NCI-H146 treated with DMSO at 0.1 percent for 48 hours (cell line): ENCODE data around the gene ZBTB44.
"Not testable (repeated sequence)": the region's sequence is repeated elsewhere in the genome, so short reads cannot be mapped to it uniquely, and the experiment has no call there.

Source experiments
- DNase-seq: peaks from one replicate; lab custom pipeline; 2025; ENCODE audit not compliant: unreplicated experiment; lab: John Stamatoyannopoulos, UW

The ZBTB44 gene

GRCh38 chr11:130251763-130252162 lies 63.0 kb downstream of the ZBTB44 start:
- not testable (repeated sequence) for DNase-seq

DNA sequence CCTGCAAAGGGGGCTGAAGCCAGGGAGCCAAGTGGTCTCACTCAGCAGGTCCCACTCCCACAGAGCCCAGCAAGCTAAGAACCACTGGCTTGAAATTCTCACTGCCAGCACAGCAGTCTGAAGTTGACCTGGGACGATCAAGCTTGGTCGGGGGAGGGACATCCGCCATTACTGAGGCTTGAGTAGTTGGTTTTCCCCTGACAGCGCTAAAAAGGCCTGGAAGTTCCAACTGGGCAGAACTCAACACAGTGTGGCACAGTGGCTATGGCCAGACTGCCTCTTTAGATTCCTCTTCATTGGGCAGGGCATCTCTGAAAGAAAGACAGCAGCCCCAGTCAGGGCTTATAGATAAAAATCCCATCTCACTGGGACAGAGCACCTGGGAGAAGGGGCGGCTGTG lies 64.8 kb downstream of the ZBTB44 start:
- not testable (repeated sequence) for DNase-seq

- no peak for DNase-seq
Measured at GRCh38 chr11:130249371-130249770, 65.3 kb downstream of the ZBTB44 start.

DNA sequence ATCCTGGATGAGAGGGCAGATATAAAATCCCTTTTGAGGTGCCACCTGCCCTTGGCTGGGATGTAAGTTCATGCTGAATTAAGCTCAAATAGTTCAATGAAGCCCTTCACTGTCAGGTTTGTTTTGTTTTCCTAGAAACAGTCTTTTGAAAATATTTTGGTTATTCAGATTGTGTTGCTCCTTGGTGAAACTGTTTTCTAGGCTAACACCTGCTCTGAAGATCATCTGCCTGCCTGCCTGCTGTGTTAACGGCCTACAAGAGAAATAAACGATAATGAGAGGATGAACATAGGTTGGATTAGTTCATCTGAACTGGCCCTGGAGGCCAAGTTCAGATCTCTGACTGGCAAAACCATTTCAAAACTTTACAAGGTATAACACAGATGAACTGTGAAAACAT lies 67.4 kb downstream of the ZBTB44 start:
- DNase-seq = peak; percentile 20

GRCh38 chr11:130246738-130247137 lies 68.0 kb downstream of the ZBTB44 start:
- no peak for DNase-seq

- no peak for DNase-seq
Measured at GRCh38 chr11:130246270-130246669, 68.4 kb downstream of the ZBTB44 start.

GRCh38 chr11:130245375-130245774 lies 69.3 kb downstream of the ZBTB44 start:
- DNase-seq = not testable (repeated sequence)

GRCh38 chr11:130244848-130245247 lies 69.9 kb downstream of the ZBTB44 start:
- no peak for DNase-seq

DNA sequence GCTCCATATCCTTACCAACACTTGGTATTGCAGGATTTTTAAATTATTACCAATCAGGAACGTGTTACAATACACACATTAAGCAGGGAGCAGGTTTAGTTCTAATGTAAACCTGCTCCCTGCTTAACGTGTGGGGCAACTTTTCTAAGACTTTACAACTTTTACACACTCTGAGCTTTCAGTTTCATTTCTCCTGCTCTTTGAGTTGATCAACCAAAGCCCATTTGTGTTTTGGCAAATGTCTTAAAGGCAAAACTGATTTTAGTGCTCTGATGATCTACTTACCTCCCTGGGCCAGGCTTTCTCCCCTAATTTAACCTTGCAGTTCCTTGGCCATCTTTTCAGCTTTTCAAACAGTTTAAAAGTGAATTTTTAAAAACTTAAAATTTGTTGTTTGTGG lies 70.9 kb downstream of the ZBTB44 start:
- DNase-seq = no peak

- no peak for DNase-seq
Measured at GRCh38 chr11:130241713-130242112, 73.0 kb downstream of the ZBTB44 start.

GRCh38 chr11:130237282-130238006 lies 77.3 kb downstream of the ZBTB44 start:
- no peak for DNase-seq

GRCh38 chr11:130234315-130234714 lies 80.4 kb downstream of the ZBTB44 start:
- DNase-seq = no peak

DNA sequence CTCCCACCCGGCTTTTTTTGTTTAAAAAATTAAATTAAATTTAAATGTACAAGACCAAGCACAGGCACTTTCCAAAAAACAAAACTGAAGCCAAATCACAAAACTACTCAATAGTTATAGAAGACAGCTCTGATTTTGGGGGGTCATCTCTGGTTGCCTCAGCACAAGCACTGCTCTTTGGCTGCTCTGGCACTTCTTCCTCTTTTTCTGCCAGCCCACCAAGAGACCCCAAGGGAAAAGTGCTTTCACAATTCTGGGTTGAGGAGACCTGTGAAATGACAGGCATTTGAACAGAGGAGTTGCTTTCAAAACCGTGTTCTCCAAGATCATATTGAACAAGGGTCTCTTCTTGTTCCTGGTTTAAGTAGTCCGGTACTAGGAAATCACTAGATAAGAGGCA lies 80.8 kb downstream of the ZBTB44 start:
- not testable (repeated sequence) for DNase-seq

GRCh38 chr11:130233486-130233885 lies 81.2 kb downstream of the ZBTB44 start:
- DNase-seq = not testable (repeated sequence)

DNA sequence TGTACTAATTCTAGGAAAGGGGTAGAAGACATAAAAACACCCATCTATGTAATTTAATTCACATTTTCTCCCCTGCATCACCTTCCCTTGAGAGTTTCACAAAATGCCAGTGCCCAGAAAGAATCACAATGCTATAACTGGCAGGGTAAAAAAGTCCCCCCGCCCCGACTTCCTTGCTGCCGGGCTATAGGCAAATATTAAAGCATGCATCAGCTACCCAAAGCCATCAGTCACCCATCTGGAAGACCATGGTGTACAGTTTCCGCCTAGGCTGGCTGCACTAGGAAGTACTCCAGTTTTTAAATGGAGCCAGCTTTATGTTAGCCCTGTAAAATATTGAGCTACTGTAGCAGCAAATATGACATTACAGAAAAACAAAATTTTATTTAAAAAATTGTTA lies 87.3 kb downstream of the ZBTB44 start:
- no peak for DNase-seq

GRCh38 chr11:130223291-130223971 lies 91.3 kb downstream of the ZBTB44 start:
- no peak for DNase-seq

DNA sequence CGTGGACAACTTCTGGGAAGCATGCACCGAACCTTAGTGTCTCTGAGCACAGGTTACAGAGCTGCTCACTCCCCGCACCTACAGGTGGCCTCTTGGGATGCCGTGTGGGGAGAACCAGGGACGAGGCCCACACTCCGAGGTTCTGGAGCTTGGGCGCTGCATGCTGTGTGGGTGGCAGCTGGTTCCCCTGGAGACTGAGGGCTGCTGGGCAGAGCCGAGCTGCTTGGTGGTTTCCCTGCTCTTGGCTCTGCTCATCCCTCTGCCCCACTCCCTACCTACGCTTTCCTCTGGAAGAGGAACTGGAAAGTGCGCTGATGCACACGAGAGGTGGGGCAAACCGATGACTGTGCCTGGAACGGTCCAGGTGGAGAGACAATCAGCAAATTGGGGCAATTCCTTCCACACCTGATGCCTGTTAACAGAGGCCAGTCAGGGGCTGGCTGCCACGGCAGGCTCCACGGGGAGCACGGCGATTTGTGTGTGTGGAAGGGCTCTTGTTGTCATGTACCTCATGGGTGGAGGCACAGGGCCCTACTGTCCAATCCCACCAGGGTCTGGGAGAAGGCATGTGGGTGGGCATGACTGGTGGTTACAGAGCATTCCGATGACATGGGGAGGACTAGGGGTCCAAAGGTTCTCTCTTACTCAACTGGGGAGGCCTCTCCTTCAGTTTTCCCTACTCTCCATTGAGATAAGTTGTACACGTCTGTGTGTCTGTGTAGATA lies 94.2 kb downstream of the ZBTB44 start:
- no peak for DNase-seq

GRCh38 chr11:130219148-130219547 lies 95.6 kb downstream of the ZBTB44 start:
- no peak for DNase-seq

DNA sequence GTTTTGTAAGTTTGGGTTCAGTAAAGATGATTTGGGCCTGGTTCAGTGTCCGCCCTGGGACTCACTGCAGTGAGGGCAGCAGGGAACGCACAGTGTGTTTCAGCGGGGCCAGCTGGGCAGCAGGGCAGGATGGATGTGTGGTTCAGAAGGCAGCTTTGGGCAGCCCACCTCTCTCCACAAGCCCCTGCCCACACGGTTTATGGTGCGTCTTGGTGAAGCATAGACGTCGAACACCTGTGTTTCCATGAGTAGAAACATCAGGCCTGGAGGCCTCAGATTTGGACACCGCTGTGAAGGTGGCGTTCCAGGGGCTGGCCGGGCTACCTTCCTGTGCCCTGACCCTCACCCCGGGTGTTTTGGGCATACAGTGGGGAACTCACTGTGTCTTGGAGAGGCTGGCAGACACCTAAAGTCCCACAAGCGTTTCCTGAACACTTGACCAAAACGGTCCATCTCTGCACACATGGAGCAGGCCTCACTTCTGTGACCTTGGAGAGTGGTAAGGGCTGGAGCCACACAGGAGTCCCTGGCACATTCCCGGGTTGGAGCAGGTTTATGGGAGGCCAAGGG lies 96.1 kb downstream of the ZBTB44 start:
- no peak for DNase-seq

- DNase-seq = no peak
Measured at GRCh38 chr11:130217133-130218031, 97.3 kb downstream of the ZBTB44 start.
